ENCODE measurements around the gene UCHL5. TPM values are rescaled to one million over a fixed set of nuclear protein-coding genes. Genes with fewer than 3 reads are reported as not detected.
"Not testable (repeated sequence)": the region's sequence is repeated elsewhere in the genome, so short reads cannot be mapped to it uniquely, and the experiment has no call there.

The UCHL5 gene
- total RNA-seq, 1 donor from 2014 or later, result 25.9 TPM

GRCh38 chr1:192998536-192998935 lies 60.6 kb downstream of the UCHL5 start:
- H3K9me3 Mint-ChIP-seq (ENCODE audit: unreplicated experiment), result no peaks in the 10 kb centered on the region
- peaks cover 4% of the 10 kb centered on the region for H3K36me3 Mint-ChIP-seq (ENCODE audit: unreplicated experiment)
- TF ChIP-seq, protein P1, sequence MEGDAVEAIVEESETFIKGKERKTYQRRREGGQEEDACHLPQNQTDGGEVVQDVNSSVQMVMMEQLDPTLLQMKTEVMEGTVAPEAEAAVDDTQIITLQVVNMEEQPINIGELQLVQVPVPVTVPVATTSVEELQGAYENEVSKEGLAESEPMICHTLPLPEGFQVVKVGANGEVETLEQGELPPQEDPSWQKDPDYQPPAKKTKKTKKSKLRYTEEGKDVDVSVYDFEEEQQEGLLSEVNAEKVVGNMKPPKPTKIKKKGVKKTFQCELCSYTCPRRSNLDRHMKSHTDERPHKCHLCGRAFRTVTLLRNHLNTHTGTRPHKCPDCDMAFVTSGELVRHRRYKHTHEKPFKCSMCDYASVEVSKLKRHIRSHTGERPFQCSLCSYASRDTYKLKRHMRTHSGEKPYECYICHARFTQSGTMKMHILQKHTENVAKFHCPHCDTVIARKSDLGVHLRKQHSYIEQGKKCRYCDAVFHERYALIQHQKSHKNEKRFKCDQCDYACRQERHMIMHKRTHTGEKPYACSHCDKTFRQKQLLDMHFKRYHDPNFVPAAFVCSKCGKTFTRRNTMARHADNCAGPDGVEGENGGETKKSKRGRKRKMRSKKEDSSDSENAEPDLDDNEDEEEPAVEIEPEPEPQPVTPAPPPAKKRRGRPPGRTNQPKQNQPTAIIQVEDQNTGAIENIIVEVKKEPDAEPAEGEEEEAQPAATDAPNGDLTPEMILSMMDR (IDR thresholded peaks at IDR 0.05; ENCODE audit: partially characterized antibody, unreplicated experiment), result peak; percentile 49
- peaks cover 5% of the 10 kb centered on the region for H3K27me3 Mint-ChIP-seq (ENCODE audit: unreplicated experiment)
- H3K27ac Mint-ChIP-seq (ENCODE audit: unreplicated experiment), result no peak overlapping the region
- no peak overlapping the region for H3K4me3 Mint-ChIP-seq (ENCODE audit: unreplicated experiment)
- no peaks in the 10 kb centered on the region for H3K4me1 Mint-ChIP-seq (ENCODE audit: low read depth, unreplicated experiment)
- DNase-seq, result no peak

- Mint-ChIP-seq H3K9me3 (ENCODE audit: unreplicated experiment) (no peaks in the 10 kb centered on the region), H3K27me3 (ENCODE audit: unreplicated experiment) (peaks cover 3% of the 10 kb centered on the region), H3K36me3 (ENCODE audit: unreplicated experiment) (no peaks in the 10 kb centered on the region), H3K27ac (ENCODE audit: unreplicated experiment) (no peak overlapping the region), H3K4me1 (ENCODE audit: low read depth, unreplicated experiment) (no peaks in the 10 kb centered on the region), H3K4me3 (ENCODE audit: unreplicated experiment) (no peak overlapping the region)
- TF ChIP-seq, protein P1 (IDR thresholded peaks at IDR 0.05; ENCODE audit: partially characterized antibody, unreplicated experiment), result no peak
- DNase-seq, result no peak
Measured at GRCh38 chr1:192994141-192994540, 65.0 kb downstream of the UCHL5 start.

DNA sequence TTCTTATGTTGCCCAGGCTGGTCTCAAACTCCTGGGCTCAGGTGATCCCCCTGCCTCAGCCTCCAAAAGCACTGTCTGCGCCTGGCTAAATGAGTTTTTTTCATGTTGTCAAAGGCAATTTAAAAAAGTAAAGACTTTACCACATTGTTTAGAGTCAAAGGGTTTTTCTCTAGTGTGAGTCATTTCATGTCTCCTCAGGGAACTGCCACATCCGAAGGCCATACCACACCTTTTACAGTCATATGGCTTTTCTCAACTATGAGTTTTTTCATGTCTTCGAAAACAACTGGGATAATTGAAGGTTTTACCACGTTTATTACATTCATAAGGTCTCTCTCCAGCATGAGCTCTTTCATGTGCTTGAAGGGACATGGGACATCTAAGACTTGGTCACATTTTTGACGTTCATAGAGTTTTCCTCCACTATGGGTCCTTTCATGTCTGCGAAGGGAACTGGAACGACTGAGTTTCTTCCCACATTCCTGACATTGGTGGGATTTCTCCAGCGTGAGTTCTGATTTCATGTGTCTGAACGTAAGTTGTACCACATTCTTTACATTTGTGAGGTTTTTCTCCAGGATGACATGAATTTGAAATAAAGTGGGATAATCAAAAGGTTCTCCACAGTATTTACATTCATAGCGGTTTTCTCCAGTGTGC lies 65.6 kb downstream of the UCHL5 start:
- H3K27me3 Mint-ChIP-seq (ENCODE audit: unreplicated experiment), result no peaks in the 10 kb centered on the region
- TF ChIP-seq, protein P1 (IDR thresholded peaks at IDR 0.05; ENCODE audit: partially characterized antibody, unreplicated experiment), result no peak
- no peaks in the 10 kb centered on the region for H3K9me3 Mint-ChIP-seq (ENCODE audit: unreplicated experiment)
- H3K27ac Mint-ChIP-seq (ENCODE audit: unreplicated experiment), result no peak overlapping the region
- no peak overlapping the region for H3K4me3 Mint-ChIP-seq (ENCODE audit: unreplicated experiment)
- no peaks in the 10 kb centered on the region for H3K4me1 Mint-ChIP-seq (ENCODE audit: low read depth, unreplicated experiment)
- DNase-seq, result no peak
- H3K36me3 Mint-ChIP-seq (ENCODE audit: unreplicated experiment), result no peaks in the 10 kb centered on the region

- not testable (repeated sequence) for H3K27ac Mint-ChIP-seq (ENCODE audit: unreplicated experiment); H3K36me3 Mint-ChIP-seq (ENCODE audit: unreplicated experiment); H3K4me1 Mint-ChIP-seq (ENCODE audit: low read depth, unreplicated experiment); H3K4me3 Mint-ChIP-seq (ENCODE audit: unreplicated experiment); DNase-seq; H3K9me3 Mint-ChIP-seq (ENCODE audit: unreplicated experiment); H3K27me3 Mint-ChIP-seq (ENCODE audit: unreplicated experiment)
Measured at GRCh38 chr1:192986748-192987334, 72.3 kb downstream of the UCHL5 start.

GRCh38 chr1:192986110-192986747 lies 72.9 kb downstream of the UCHL5 start:
- Mint-ChIP-seq H3K36me3 (ENCODE audit: unreplicated experiment) (peaks cover 5% of the 10 kb centered on the region), H3K27ac (ENCODE audit: unreplicated experiment) (no peak overlapping the region), H3K4me3 (ENCODE audit: unreplicated experiment) (no peak overlapping the region), H3K27me3 (ENCODE audit: unreplicated experiment) (peaks cover 3% of the 10 kb centered on the region), H3K4me1 (ENCODE audit: low read depth, unreplicated experiment) (peaks cover 2% of the 10 kb centered on the region), H3K9me3 (ENCODE audit: unreplicated experiment) (peaks cover 2% of the 10 kb centered on the region)
- DNase-seq, result no peak
- TF ChIP-seq, protein P1 (IDR thresholded peaks at IDR 0.05; ENCODE audit: partially characterized antibody, unreplicated experiment), result no peak

Data from glutamatergic neuron (in vitro differentiated cells).